Measurements from ENCODE around the gene BPHL.
A peak's percentile ranks its signal among the peaks of the same experiment; 100 is the strongest.

BPHL gene

GRCh38 chr6:3119040-3119723 lies 671 bp downstream of the BPHL start:
- H3K36me3 ChIP-seq (ENCODE audit: insufficient read depth, low read length) = no peaks in the 10 kb centered on the region
- peak overlapping the region; percentile 93 for H2AFZ ChIP-seq (ENCODE audit: low read length, unreplicated experiment)
- H3K79me2 ChIP-seq (ENCODE audit: control insufficient read depth, insufficient read depth, low read length, unreplicated experiment) = peaks cover 5% of the 10 kb centered on the region
- peaks cover 10% of the 10 kb centered on the region for H3K4me1 ChIP-seq (ENCODE audit: control insufficient read depth, insufficient read depth, low read length, unreplicated experiment)
- H3K27ac ChIP-seq (ENCODE audit: low read depth, low read length) = no peak overlapping the region; the same call in 1 of the 2 replicates
- H3K4me3 ChIP-seq (ENCODE audit: low read depth, low read length) = peak overlapping the region; percentile 97
- H3K27me3 ChIP-seq (ENCODE audit: insufficient read depth, low read length) = no peaks in the 10 kb centered on the region

DNA sequence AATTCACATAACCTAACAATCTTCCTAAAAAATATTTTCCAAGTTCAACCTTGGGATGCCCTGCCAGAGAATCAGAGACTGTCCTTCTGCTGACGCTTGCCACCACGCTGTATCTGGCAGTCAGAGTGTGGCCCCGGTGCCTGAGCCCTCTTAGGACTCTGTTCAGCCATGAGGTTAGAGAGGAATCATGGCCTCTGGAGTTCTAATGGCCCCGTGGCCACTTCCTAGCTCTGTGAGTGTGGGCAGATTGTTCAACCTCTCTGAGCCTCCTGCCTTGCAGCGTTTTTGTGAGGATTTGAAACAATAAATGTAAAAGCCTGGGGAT lies 2.2 kb downstream of the BPHL start:
- Histone ChIP-seq H3K4me3 (ENCODE audit: low read depth, low read length) (no peak overlapping the region), H3K4me1 (ENCODE audit: control insufficient read depth, insufficient read depth, low read length, unreplicated experiment) (peaks cover 10% of the 10 kb centered on the region), H2AFZ (ENCODE audit: low read length, unreplicated experiment) (no peak overlapping the region), H3K27ac (ENCODE audit: low read depth, low read length) (no peak overlapping the region), H3K36me3 (ENCODE audit: insufficient read depth, low read length) (no peaks in the 10 kb centered on the region), H3K79me2 (ENCODE audit: control insufficient read depth, insufficient read depth, low read length, unreplicated experiment) (peaks cover 5% of the 10 kb centered on the region), H3K27me3 (ENCODE audit: insufficient read depth, low read length) (no peaks in the 10 kb centered on the region)

GRCh38 chr6:3122823-3123182 lies 4.3 kb downstream of the BPHL start:
- Histone ChIP-seq H3K79me2 (ENCODE audit: control insufficient read depth, insufficient read depth, low read length, unreplicated experiment) (peaks cover 5% of the 10 kb centered on the region), H2AFZ (ENCODE audit: low read length, unreplicated experiment) (no peak overlapping the region), H3K4me1 (ENCODE audit: control insufficient read depth, insufficient read depth, low read length, unreplicated experiment) (peaks cover 7% of the 10 kb centered on the region), H3K4me3 (ENCODE audit: low read depth, low read length) (no peak overlapping the region), H3K36me3 (ENCODE audit: insufficient read depth, low read length) (no peaks in the 10 kb centered on the region), H3K27ac (ENCODE audit: low read depth, low read length) (no peak overlapping the region), H3K27me3 (ENCODE audit: insufficient read depth, low read length) (no peaks in the 10 kb centered on the region)

DNA sequence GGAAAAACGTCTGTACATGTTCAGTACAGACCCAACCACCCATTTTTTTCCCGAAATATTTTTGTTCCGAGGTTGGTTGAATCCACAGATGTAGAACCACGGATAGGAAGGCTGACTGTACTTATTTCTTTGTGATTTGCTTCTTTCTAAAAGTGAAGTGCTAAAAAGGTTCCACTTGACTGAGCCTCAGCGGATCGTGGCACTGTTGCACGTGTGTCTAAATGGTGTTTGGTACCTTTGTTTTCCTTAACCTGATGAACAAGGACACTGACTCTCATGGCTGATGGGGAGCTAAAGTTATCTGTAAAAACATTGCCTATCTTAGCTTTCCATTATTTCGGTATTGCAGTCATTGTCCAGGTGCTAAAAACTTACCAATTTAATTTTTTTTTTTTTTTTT lies 6.2 kb downstream of the BPHL start:
- Histone ChIP-seq H2AFZ (ENCODE audit: low read length, unreplicated experiment) (no peak overlapping the region), H3K4me3 (ENCODE audit: low read depth, low read length) (no peak overlapping the region), H3K27me3 (ENCODE audit: insufficient read depth, low read length) (no peaks in the 10 kb centered on the region), H3K27ac (ENCODE audit: low read depth, low read length) (no peak overlapping the region), H3K36me3 (ENCODE audit: insufficient read depth, low read length) (no peaks in the 10 kb centered on the region), H3K79me2 (ENCODE audit: control insufficient read depth, insufficient read depth, low read length, unreplicated experiment) (no peaks in the 10 kb centered on the region), H3K4me1 (ENCODE audit: control insufficient read depth, insufficient read depth, low read length, unreplicated experiment) (peaks cover under 1% of the 10 kb centered on the region)

- Histone ChIP-seq H3K4me1 (ENCODE audit: control insufficient read depth, insufficient read depth, low read length, unreplicated experiment) (no peaks in the 10 kb centered on the region), H3K27ac (ENCODE audit: low read depth, low read length) (no peak overlapping the region), H3K79me2 (ENCODE audit: control insufficient read depth, insufficient read depth, low read length, unreplicated experiment) (no peaks in the 10 kb centered on the region), H3K4me3 (ENCODE audit: low read depth, low read length) (no peak overlapping the region), H3K36me3 (ENCODE audit: insufficient read depth, low read length) (no peaks in the 10 kb centered on the region; the same call in 1 of the 2 replicates), H2AFZ (ENCODE audit: low read length, unreplicated experiment) (no peak overlapping the region), H3K27me3 (ENCODE audit: insufficient read depth, low read length) (no peaks in the 10 kb centered on the region)
Observed at GRCh38 chr6:3125815-3126214, 7.3 kb downstream of the BPHL start.

- H2AFZ ChIP-seq (ENCODE audit: low read length, unreplicated experiment) = no peak overlapping the region
- H3K4me1 ChIP-seq (ENCODE audit: control insufficient read depth, insufficient read depth, low read length, unreplicated experiment) = no peaks in the 10 kb centered on the region
- no peaks in the 10 kb centered on the region for H3K79me2 ChIP-seq (ENCODE audit: control insufficient read depth, insufficient read depth, low read length, unreplicated experiment)
- H3K4me3 ChIP-seq (ENCODE audit: low read depth, low read length) = no peak overlapping the region
- H3K36me3 ChIP-seq (ENCODE audit: insufficient read depth, low read length) = no peaks in the 10 kb centered on the region; the same call in 1 of the 2 replicates
- no peak overlapping the region for H3K27ac ChIP-seq (ENCODE audit: low read depth, low read length)
- no peaks in the 10 kb centered on the region for H3K27me3 ChIP-seq (ENCODE audit: insufficient read depth, low read length)
Observed at GRCh38 chr6:3128356-3129108, 10.0 kb downstream of the BPHL start.

GRCh38 chr6:3131695-3132094 lies 13.2 kb downstream of the BPHL start:
- Histone ChIP-seq H3K27me3 (ENCODE audit: insufficient read depth, low read length) (no peaks in the 10 kb centered on the region), H3K79me2 (ENCODE audit: control insufficient read depth, insufficient read depth, low read length, unreplicated experiment) (no peaks in the 10 kb centered on the region), H3K27ac (ENCODE audit: low read depth, low read length) (no peak overlapping the region), H3K4me3 (ENCODE audit: low read depth, low read length) (no peak overlapping the region), H3K36me3 (ENCODE audit: insufficient read depth, low read length) (no peaks in the 10 kb centered on the region; the same call in 1 of the 2 replicates), H2AFZ (ENCODE audit: low read length, unreplicated experiment) (no peak overlapping the region), H3K4me1 (ENCODE audit: control insufficient read depth, insufficient read depth, low read length, unreplicated experiment) (peaks cover 2% of the 10 kb centered on the region)

GRCh38 chr6:3133515-3133914 lies 15.0 kb downstream of the BPHL start:
- Histone ChIP-seq H3K4me1 (ENCODE audit: control insufficient read depth, insufficient read depth, low read length, unreplicated experiment) (peaks cover 18% of the 10 kb centered on the region), H3K27me3 (ENCODE audit: insufficient read depth, low read length) (no peaks in the 10 kb centered on the region), H3K27ac (ENCODE audit: low read depth, low read length) (no peak overlapping the region), H3K79me2 (ENCODE audit: control insufficient read depth, insufficient read depth, low read length, unreplicated experiment) (no peaks in the 10 kb centered on the region), H3K4me3 (ENCODE audit: low read depth, low read length) (no peak overlapping the region), H3K36me3 (ENCODE audit: insufficient read depth, low read length) (peaks cover 10% of the 10 kb centered on the region; the same call in 1 of the 2 replicates), H2AFZ (ENCODE audit: low read length, unreplicated experiment) (no peak overlapping the region)

GRCh38 chr6:3135668-3136291 lies 17.3 kb downstream of the BPHL start:
- Histone ChIP-seq H3K27me3 (ENCODE audit: insufficient read depth, low read length) (no peaks in the 10 kb centered on the region), H3K79me2 (ENCODE audit: control insufficient read depth, insufficient read depth, low read length, unreplicated experiment) (no peaks in the 10 kb centered on the region), H3K4me3 (ENCODE audit: low read depth, low read length) (no peak overlapping the region), H3K36me3 (ENCODE audit: insufficient read depth, low read length) (peaks cover 14% of the 10 kb centered on the region; the same call in 1 of the 2 replicates), H3K27ac (ENCODE audit: low read depth, low read length) (no peak overlapping the region), H3K4me1 (ENCODE audit: control insufficient read depth, insufficient read depth, low read length, unreplicated experiment) (peaks cover 30% of the 10 kb centered on the region), H2AFZ (ENCODE audit: low read length, unreplicated experiment) (no peak overlapping the region)

DNA sequence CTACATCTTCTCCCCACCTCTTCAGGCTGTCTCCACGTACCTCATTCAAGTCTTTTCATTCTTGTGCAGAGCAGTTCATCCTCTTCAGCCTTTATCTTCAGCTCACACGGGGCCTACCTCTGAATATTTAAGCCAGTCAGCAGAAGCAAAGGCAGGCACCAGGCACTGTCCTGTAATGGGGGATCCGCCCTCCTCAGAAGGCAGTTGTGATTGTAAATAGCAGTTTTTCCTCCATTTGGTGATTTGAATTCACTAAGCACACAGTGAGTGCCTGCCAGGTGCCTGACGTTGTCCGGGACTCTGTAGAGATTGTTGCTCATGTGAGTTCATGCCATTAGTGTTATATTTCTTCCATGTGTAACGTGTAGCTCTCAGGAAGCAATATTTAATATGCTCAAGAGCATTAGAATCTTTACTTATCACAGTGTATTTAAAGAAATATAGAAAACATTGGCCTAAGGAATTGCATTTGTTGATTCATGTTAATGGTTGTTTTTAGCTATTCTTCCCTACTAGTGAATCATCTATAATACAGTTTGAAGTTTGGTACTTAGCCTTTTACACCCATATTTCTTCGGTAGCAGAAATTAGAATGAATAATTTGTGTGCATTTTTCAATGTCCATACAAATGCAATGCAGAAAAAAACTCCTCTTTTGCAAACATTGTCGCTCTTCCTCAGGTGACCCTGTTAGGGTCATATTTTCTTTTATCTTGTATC lies 17.9 kb downstream of the BPHL start:
- peaks cover 14% of the 10 kb centered on the region; the same call in 1 of the 2 replicates for H3K36me3 ChIP-seq (ENCODE audit: insufficient read depth, low read length)

More for the DNA sequence above, 17.9 kb downstream of the BPHL start:
- Histone ChIP-seq H3K27me3 (ENCODE audit: insufficient read depth, low read length) (no peaks in the 10 kb centered on the region), H2AFZ (ENCODE audit: low read length, unreplicated experiment) (no peak overlapping the region), H3K27ac (ENCODE audit: low read depth, low read length) (no peak overlapping the region), H3K4me3 (ENCODE audit: low read depth, low read length) (no peak overlapping the region), H3K4me1 (ENCODE audit: control insufficient read depth, insufficient read depth, low read length, unreplicated experiment) (peaks cover 30% of the 10 kb centered on the region), H3K79me2 (ENCODE audit: control insufficient read depth, insufficient read depth, low read length, unreplicated experiment) (no peaks in the 10 kb centered on the region)

Data from ACC112 (cell line).